ENCODE measurements around the gene ASCL1.

The ASCL1 gene

GRCh38 chr12:102976609-102977280 is 19.3 kb downstream of the ASCL1 start:
- DNase-seq (ENCODE audit: low read depth) = no peak
- no peak for TF ChIP-seq CTCF (conservative IDR thresholded peaks at IDR 0.05; ENCODE audit: low read length)
- H3K4me3 ChIP-seq (ENCODE audit: low read length) = no peak overlapping the region

- TF ChIP-seq CTCF (conservative IDR thresholded peaks at IDR 0.05; ENCODE audit: low read length) = no peak
- H3K4me3 ChIP-seq (ENCODE audit: low read length) = no peak overlapping the region
- no peak for DNase-seq (ENCODE audit: low read depth)
These were observed 20.7 kb downstream of the ASCL1 start for GRCh38 chr12:102977945-102978706.

GRCh38 chr12:102980350-102980749 is 22.9 kb downstream of the ASCL1 start:
- no peak for TF ChIP-seq CTCF (conservative IDR thresholded peaks at IDR 0.05; ENCODE audit: low read length)
- H3K4me3 ChIP-seq (ENCODE audit: low read length) = no peak overlapping the region
- DNase-seq (ENCODE audit: low read depth) = no peak

GRCh38 chr12:102990419-102990818 is 32.9 kb downstream of the ASCL1 start:
- TF ChIP-seq CTCF (conservative IDR thresholded peaks at IDR 0.05; ENCODE audit: low read length) = no peak
- H3K4me3 ChIP-seq (ENCODE audit: low read length) = no peak overlapping the region
- DNase-seq (ENCODE audit: low read depth) = no peak

GRCh38 chr12:102992297-102992696 is 34.8 kb downstream of the ASCL1 start:
- DNase-seq (ENCODE audit: low read depth) = no peak
- no peak overlapping the region for H3K4me3 ChIP-seq (ENCODE audit: low read length)

GRCh38 chr12:102992720-102993119 is 35.2 kb downstream of the ASCL1 start:
- DNase-seq (ENCODE audit: low read depth) = no peak
- no peak for TF ChIP-seq CTCF (conservative IDR thresholded peaks at IDR 0.05; ENCODE audit: low read length)

More at GRCh38 chr12:102992297-102992696, 34.8 kb downstream of the ASCL1 start:
- TF ChIP-seq CTCF (conservative IDR thresholded peaks at IDR 0.05; ENCODE audit: low read length) = no peak

GRCh38 chr12:102993537-102993936 is 36.1 kb downstream of the ASCL1 start:
- no peak for DNase-seq (ENCODE audit: low read depth)
- no peak for TF ChIP-seq CTCF (conservative IDR thresholded peaks at IDR 0.05; ENCODE audit: low read length)

More at GRCh38 chr12:102992720-102993119, 35.2 kb downstream of the ASCL1 start:
- no peak overlapping the region for H3K4me3 ChIP-seq (ENCODE audit: low read length)

More at GRCh38 chr12:102993537-102993936, 36.1 kb downstream of the ASCL1 start:
- H3K4me3 ChIP-seq (ENCODE audit: low read length) = no peak overlapping the region
